Neutrophil (primary cell): ENCODE measurements around the gene ACTR1A.

Experiments
- H3K27ac ChIP-seq: fragments of 200-600 bp; sonication (generic); 2 replicates; pipeline ENCODE4 v1.5.1; 2016; ENCODE audit warnings: mild to moderate bottlenecking, moderate library complexity
- H3K27me3 ChIP-seq: fragments of 200-600 bp; sonication (generic); 2 replicates; pipeline ENCODE4 v1.6.0; 2016; ENCODE audit warnings: mild to moderate bottlenecking
- H3K36me3 ChIP-seq: fragments of 200-600 bp; sonication (generic); 2 replicates; pipeline ENCODE4 v1.5.1; 2017
- H3K4me1 ChIP-seq, 2 experiments: fragments of 200-600 bp in 1 of 2; sonication (generic) in 1 of 2; 1 replicate in 1 of 2; 2 replicates in 1 of 2; pipeline versions ENCODE4 v1.5.1 to v1.6.1; 2013 to 2016; ENCODE audit warnings: low read depth in 1 of 2, low read length in 1 of 2, mild to moderate bottlenecking in 1 of 2, moderate library complexity in 1 of 2; ENCODE audit not compliant: control insufficient read depth in 1 of 2, insufficient read depth in 1 of 2
- H3K4me3 ChIP-seq, 2 experiments: fragments of 200-600 bp in 1 of 2; sonication (generic) in 1 of 2; 1 replicate in 1 of 2; 2 replicates in 1 of 2; pipeline ENCODE4 v1.5.1; 2013 to 2016; ENCODE audit warnings: low read depth in 1 of 2, low read length in 1 of 2, mild to moderate bottlenecking in 1 of 2, moderate library complexity in 1 of 2
- H3K9me3 ChIP-seq: fragments of 200-600 bp; sonication (generic); 2 replicates; pipeline ENCODE4 v1.5.1; 2016
- TF ChIP-seq, protein P1 (sequence below): fragments of 200-600 bp; sonication (generic); IDR thresholded peaks from 2 replicates; pipeline ENCODE4 v1.5.1; 2016; ENCODE audit warnings: antibody characterized with exemption

Gene ACTR1A

DNA sequence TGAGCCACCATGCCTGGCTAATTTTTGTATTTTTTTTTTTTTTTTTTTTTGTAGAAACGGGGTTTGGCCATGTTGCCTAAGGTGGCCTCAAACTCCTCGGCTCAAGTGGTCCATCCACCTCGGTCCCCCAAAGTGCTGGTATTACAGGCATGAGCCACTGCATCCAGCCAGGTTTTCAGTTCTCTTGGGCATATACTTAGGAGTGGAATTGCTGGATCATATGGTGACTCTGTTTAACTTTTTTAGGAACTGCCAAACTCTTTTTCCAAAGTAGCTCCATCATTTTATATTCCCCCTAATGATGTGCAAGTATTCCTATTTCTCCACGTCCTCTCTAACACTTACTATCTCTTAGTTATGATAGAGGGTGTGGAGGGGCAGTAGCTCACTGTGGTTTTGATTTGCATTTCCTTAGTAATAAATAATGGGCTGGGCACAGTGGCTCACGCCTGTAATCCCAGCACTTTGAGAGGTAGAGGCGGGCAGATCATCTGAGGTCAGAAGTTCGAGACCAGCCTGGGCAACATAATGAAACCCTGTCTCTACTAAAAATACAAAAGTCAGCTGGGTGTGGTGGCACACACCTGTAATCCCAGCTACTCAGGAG, 42.9 kb upstream of the ACTR1A start:
- Histone ChIP-seq H3K36me3 (peaks cover 5% of the 10 kb centered on the region), H3K9me3 (no peaks in the 10 kb centered on the region), H3K27ac (no peak overlapping the region), H3K4me3 (no peak overlapping the region), H3K27me3 (no peaks in the 10 kb centered on the region), H3K4me1 (peaks cover 15 to 17% of the 10 kb centered on the region in 2 experiments)
- TF ChIP-seq, protein P1, sequence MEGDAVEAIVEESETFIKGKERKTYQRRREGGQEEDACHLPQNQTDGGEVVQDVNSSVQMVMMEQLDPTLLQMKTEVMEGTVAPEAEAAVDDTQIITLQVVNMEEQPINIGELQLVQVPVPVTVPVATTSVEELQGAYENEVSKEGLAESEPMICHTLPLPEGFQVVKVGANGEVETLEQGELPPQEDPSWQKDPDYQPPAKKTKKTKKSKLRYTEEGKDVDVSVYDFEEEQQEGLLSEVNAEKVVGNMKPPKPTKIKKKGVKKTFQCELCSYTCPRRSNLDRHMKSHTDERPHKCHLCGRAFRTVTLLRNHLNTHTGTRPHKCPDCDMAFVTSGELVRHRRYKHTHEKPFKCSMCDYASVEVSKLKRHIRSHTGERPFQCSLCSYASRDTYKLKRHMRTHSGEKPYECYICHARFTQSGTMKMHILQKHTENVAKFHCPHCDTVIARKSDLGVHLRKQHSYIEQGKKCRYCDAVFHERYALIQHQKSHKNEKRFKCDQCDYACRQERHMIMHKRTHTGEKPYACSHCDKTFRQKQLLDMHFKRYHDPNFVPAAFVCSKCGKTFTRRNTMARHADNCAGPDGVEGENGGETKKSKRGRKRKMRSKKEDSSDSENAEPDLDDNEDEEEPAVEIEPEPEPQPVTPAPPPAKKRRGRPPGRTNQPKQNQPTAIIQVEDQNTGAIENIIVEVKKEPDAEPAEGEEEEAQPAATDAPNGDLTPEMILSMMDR: no peak

GRCh38 chr10:102542800-102543418, 40.4 kb upstream of the ACTR1A start:
- TF ChIP-seq, protein P1: no peak
- Histone ChIP-seq H3K9me3 (no peaks in the 10 kb centered on the region), H3K27ac (no peak overlapping the region), H3K36me3 (no peaks in the 10 kb centered on the region), H3K4me1 (peaks cover 15 to 17% of the 10 kb centered on the region in 2 experiments), H3K4me3 (no peak overlapping the region), H3K27me3 (no peaks in the 10 kb centered on the region)

- Histone ChIP-seq H3K36me3 (no peaks in the 10 kb centered on the region), H3K27ac (no peak overlapping the region), H3K4me1 (no peaks in the 10 kb centered on the region), H3K27me3 (no peaks in the 10 kb centered on the region), H3K4me3 (no peak overlapping the region), H3K9me3 (no peaks in the 10 kb centered on the region)
- TF ChIP-seq, protein P1: no peak
Measured at GRCh38 chr10:102540023-102540422, 37.5 kb upstream of the ACTR1A start.

DNA sequence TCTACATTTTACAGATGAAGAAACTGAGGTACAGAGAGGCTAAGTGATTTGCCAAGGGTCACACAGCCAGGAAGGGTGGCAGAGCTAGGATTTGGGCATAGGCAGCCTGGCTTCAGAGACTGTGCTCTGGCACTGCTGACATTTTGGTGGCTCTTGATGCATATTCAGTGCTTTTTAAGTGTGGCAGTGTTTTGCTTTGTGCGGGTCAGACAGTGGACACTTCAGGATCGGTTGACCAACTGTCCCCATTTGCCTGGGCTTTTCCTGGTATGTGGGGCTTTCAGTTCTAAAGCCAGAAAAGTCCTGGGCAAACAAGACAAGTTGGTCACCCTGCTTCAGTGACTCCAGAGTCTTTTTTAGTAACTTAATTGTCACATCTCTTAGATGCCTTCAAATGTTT, 36.3 kb upstream of the ACTR1A start:
- TF ChIP-seq, protein P1: no peak
- H3K4me3 ChIP-seq: no peak overlapping the region

GRCh38 chr10:102537948-102538347, 35.4 kb upstream of the ACTR1A start:
- Histone ChIP-seq H3K27ac (no peak overlapping the region), H3K36me3 (no peaks in the 10 kb centered on the region), H3K9me3 (no peaks in the 10 kb centered on the region), H3K27me3 (no peaks in the 10 kb centered on the region), H3K4me1 (peaks cover 5 to 6% of the 10 kb centered on the region in 2 experiments), H3K4me3 (no peak overlapping the region)
- TF ChIP-seq, protein P1: no peak

More for the DNA sequence above, 36.3 kb upstream of the ACTR1A start:
- Histone ChIP-seq H3K4me1 (peaks cover 5 to 6% of the 10 kb centered on the region in 2 experiments), H3K27me3 (no peaks in the 10 kb centered on the region), H3K27ac (no peak overlapping the region), H3K36me3 (no peaks in the 10 kb centered on the region), H3K9me3 (no peaks in the 10 kb centered on the region)
